Peyer's patch (tissue), 4 donors: ENCODE data around the gene RICTOR. TPM values are rescaled to one million over a fixed set of nuclear protein-coding genes. Genes with fewer than 3 reads are reported as not detected.

Source experiments
- DNase-seq, 3 donors: peaks; one replicate each; pipeline ENCODE4 v3.0.0-alpha.2; 2017 to 2019
- H3K27ac ChIP-seq, 4 donors: fragments of 200-600 bp; sonication (generic); one replicate each; pipeline ENCODE4 v1.5.1; 2016 to 2019
- H3K27me3 ChIP-seq, 2 donors: fragments of 200-600 bp; sonication (generic); one replicate each; pipeline ENCODE4 v1.5.1; 2019
- H3K36me3 ChIP-seq, 3 donors: fragments of 200-600 bp; sonication (generic); one replicate each; pipeline ENCODE4 v1.5.1; 2016 to 2019
- H3K4me1 ChIP-seq, 4 donors: fragments of 200-600 bp; sonication (generic); one replicate each; pipeline ENCODE4 v1.5.1; 2016 to 2019
- H3K4me3 ChIP-seq, 4 donors: fragments of 200-600 bp; sonication (generic); 1 replicate in 3 of 4; 2 replicates in 1 of 4; pipeline ENCODE4 v1.5.1; 2016 to 2019; ENCODE audit warnings: mild to moderate bottlenecking in 1 of 4
- H3K9me3 ChIP-seq, 4 donors: fragments of 200-600 bp; sonication (generic); one replicate each; pipeline ENCODE4 v1.5.1; 2016 to 2019; ENCODE audit warnings: mild to moderate bottlenecking in 1 of 4
- CTCF ChIP-seq, 6 experiments: fragments of 450-650 bp in 4 of 6; fragments of 200-600 bp in 2 of 6; sonication (generic) in 1 of 6; IDR thresholded peaks; one replicate each; pipeline ENCODE4 v1.5.1; 2017 to 2019; ENCODE audit warnings: antibody characterized with exemption in 6 of 6, mild to moderate bottlenecking in 3 of 6, moderate library complexity in 1 of 6
- POLR2A ChIP-seq, 2 donors: fragments of 450-650 bp; IDR thresholded peaks; one replicate each; pipeline ENCODE4 v1.5.1; 2017; ENCODE audit warnings: antibody characterized with exemption in 2 of 2, mild to moderate bottlenecking in 2 of 2, moderate library complexity in 2 of 2
- total RNA-seq, 4 donors: library from RNA; depleted of rRNA; stranded (reverse); fragments of >200 nt; gene quantifications; one replicate each; pipeline ENCODE4 v1.1.0, GENCODE V29; 2016

The RICTOR gene
- total RNA-seq, 4 donors from 2014 or later = 27.0 to 48.7 (median 33.5) TPM

- Histone ChIP-seq H3K27ac (no peak overlapping the region), H3K27me3 (no peaks in the 10 kb centered on the region), H3K9me3 (no peaks in the 10 kb centered on the region), H3K4me3 (no peak overlapping the region), H3K36me3 (peaks cover 0 to 14% (median 0%) of the 10 kb centered on the region in 3 donors), H3K4me1 (no peaks in the 10 kb centered on the region)
- TF ChIP-seq POLR2A (IDR thresholded peaks at IDR 0.05) (no peak), CTCF (IDR thresholded peaks at IDR 0.05) (no peak)
- no peak for DNase-seq
Measured at GRCh38 chr5:39021413-39021812, 52.8 kb downstream of the RICTOR start.

GRCh38 chr5:39020458-39020857 lies 53.7 kb downstream of the RICTOR start:
- Histone ChIP-seq H3K4me3 (no peak overlapping the region), H3K27me3 (no peaks in the 10 kb centered on the region), H3K27ac (no peak overlapping the region), H3K4me1 (no peaks in the 10 kb centered on the region), H3K9me3 (no peaks in the 10 kb centered on the region), H3K36me3 (peaks cover 0 to 14% (median 0%) of the 10 kb centered on the region in 3 donors)
- TF ChIP-seq CTCF (IDR thresholded peaks at IDR 0.05) (no peak), POLR2A (IDR thresholded peaks at IDR 0.05) (no peak)
- DNase-seq = no peak

GRCh38 chr5:39019254-39019653 lies 54.9 kb downstream of the RICTOR start:
- Histone ChIP-seq H3K9me3 (no peaks in the 10 kb centered on the region), H3K4me3 (no peak overlapping the region), H3K27me3 (no peaks in the 10 kb centered on the region), H3K27ac (no peak overlapping the region), H3K36me3 (peaks cover 0 to 14% (median 0%) of the 10 kb centered on the region in 3 donors), H3K4me1 (no peaks in the 10 kb centered on the region)
- no peak for DNase-seq
- TF ChIP-seq CTCF (IDR thresholded peaks at IDR 0.05) (no peak), POLR2A (IDR thresholded peaks at IDR 0.05) (no peak)

GRCh38 chr5:39017504-39017903 lies 56.7 kb downstream of the RICTOR start:
- Histone ChIP-seq H3K27me3 (no peaks in the 10 kb centered on the region), H3K4me3 (no peak overlapping the region), H3K9me3 (no peaks in the 10 kb centered on the region), H3K36me3 (peaks cover 0 to 14% (median 0%) of the 10 kb centered on the region in 3 donors), H3K4me1 (no peaks in the 10 kb centered on the region), H3K27ac (no peak overlapping the region)
- TF ChIP-seq CTCF (IDR thresholded peaks at IDR 0.05) = no peak
- no peak for TF ChIP-seq POLR2A (IDR thresholded peaks at IDR 0.05)
- no peak for DNase-seq

DNA sequence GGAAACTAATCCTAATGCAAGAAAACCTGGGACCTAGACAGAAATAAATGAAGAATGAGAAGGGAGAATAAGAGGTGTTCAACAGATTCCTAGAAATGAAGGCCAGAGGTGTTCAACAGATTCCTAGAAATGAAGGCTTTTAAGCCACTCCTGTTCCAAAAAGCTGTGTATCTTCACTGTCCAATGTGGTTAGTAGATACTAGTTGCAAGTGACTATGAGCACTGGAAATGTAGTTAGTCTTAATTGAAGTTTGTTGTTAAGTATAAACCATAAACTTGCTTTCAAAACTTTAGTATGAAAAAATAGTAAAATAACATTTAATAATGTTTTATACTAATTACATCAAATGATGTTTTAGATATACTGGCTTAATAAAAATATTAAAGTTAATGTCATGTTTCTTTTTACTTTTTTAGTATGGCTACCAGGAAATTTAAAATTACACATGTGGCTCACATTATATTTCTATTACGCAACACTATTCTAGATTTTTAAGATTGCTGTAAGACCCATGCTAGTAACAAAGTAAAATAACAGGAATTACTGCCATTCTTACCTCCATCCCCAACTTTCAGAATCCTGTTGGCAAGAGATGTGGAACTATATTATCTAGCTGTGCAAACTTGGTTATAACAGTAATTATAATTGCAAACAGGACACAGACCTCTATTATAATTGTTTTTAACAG lies 57.5 kb downstream of the RICTOR start:
- no peak for TF ChIP-seq POLR2A (IDR thresholded peaks at IDR 0.05)
- TF ChIP-seq CTCF (IDR thresholded peaks at IDR 0.05) = no peak
- Histone ChIP-seq H3K27ac (peak overlapping the region in 1 of 4 donors; percentile 33), H3K27me3 (no peaks in the 10 kb centered on the region)

More for the DNA sequence above, 57.5 kb downstream of the RICTOR start:
- DNase-seq = no peak
- H3K4me1 ChIP-seq = no peaks in the 10 kb centered on the region
- H3K36me3 ChIP-seq = peaks cover 0 to 19% (median 0%) of the 10 kb centered on the region in 3 donors
- no peak overlapping the region for H3K4me3 ChIP-seq
- H3K9me3 ChIP-seq = no peaks in the 10 kb centered on the region
